ENCODE measurements around the gene RRBP1.

RRBP1 gene

DNA sequence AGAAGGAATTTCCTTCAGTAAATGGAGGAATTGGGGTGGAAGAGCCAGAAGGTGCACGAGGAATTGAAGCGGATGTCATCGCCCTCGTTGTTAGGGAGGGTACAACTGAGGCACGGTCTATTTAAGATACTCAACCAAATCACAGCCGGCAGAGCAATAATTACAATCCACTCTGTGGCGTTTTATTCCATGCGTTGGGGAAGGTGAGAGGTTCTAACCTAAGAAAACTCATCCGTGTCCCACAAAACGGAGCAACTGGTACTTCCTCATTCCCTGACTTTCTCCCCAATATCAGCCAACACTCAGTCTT, 802 bp upstream of the RRBP1 start:
- DNase-seq = no peak

DNA sequence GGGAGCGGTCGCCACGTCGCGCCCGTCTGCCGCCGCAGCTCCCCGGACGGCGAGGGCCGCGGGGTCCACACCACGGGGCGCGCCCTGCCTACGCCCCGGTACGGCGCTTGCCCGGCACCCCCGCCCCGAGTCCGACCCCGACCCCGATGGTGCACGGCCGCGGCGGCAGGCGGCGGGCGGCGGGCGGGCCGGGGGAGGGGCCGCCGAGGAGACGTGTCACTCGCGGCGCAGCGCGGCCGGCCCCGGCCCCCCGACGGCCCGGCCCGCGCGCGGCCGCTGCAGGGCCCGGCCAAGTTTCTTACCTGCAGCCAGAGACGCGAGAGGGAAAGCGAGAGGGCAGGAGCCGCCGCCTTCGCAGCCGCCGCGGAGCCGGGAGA, 328 bp downstream of the RRBP1 start:
- no peak for DNase-seq

GRCh38 chr20:17680836-17681725, 961 bp downstream of the RRBP1 start:
- peak; percentile 67 for DNase-seq

DNA sequence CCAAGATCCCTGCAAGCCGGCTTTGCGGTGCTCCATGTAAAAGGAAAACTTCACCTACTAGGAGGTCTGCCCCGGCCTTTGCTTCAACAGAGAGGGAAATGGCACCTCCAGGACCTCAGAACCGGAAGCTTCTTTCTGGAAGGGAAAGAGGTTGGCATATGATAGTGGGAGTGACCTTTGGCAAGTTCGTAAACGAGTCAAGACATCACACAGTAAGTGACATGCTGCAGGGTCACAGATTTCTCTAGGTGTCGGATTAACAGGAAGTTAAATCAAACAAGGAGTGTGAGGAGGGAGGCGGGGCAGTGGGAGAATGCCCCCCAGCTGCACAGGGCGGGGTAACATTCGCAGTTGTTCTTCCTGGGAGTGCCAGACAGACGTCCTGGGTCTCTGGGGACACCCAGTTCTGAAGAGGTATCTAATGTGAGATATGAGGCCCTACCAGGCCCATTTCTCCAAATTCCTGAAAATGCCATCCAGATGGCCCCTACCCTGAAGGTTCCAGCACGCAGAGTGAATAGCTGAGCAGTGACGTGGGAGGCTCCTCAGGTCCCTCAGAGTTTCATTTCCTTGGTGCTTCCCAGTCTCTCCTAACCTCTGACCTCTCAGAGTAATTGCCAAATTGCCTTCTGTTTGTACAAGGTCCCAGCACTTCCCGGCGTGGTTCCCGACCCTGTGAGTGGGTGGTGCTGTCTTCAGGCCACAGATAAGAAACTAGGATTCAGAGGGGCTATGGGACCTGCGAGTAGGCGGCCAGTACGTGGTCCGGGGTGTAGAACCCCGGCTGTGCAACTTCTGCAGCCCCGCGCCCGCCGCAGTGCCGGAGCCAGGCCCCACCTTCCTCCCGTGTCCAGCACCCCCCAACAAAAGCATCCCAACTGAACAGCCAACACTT, 1.9 kb downstream of the RRBP1 start:
- DNase-seq = peak; percentile 44

GRCh38 chr20:17678886-17679285, 3.2 kb downstream of the RRBP1 start:
- DNase-seq = no peak

DNA sequence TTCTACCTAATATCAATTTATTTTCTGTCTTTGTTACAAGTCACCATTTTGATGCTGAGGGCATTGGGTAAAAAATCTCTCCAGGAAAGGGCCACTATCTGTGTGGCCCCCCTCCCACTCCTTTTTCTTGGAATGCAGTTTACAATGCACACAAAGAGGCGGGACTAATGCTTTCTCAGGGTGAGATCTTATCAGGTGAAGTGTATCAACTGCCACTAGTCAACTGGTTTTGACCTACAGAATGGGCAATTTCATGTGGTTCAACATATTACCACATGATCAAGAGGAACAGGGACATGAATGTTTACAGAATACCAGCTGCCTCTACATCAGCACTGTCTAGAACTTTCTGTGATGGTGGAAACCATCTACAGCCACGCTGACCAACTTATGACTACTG, 3.7 kb downstream of the RRBP1 start:
- DNase-seq = no peak

DNA sequence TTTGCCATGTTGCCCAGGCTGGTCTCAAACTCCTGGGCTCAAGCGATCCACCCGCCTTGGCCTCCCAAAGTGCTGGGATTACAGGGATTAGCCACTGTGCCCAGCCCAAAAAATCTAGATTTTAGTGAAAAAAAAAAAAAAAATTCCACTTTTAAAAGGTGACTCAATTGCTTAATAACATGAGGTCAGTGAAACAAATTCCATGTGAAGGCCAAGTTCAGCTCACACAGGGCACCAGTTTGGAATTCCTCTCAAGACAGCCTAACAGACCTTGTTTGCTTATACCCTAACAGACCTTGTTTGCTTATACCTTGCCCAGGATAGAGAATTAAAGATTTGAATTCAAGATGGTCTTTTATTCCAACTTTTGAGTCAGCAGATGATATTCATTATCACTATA, 5.1 kb downstream of the RRBP1 start:
- no peak for DNase-seq

- DNase-seq = no peak
Observed at GRCh38 chr20:17676378-17676759, 5.7 kb downstream of the RRBP1 start.

DNA sequence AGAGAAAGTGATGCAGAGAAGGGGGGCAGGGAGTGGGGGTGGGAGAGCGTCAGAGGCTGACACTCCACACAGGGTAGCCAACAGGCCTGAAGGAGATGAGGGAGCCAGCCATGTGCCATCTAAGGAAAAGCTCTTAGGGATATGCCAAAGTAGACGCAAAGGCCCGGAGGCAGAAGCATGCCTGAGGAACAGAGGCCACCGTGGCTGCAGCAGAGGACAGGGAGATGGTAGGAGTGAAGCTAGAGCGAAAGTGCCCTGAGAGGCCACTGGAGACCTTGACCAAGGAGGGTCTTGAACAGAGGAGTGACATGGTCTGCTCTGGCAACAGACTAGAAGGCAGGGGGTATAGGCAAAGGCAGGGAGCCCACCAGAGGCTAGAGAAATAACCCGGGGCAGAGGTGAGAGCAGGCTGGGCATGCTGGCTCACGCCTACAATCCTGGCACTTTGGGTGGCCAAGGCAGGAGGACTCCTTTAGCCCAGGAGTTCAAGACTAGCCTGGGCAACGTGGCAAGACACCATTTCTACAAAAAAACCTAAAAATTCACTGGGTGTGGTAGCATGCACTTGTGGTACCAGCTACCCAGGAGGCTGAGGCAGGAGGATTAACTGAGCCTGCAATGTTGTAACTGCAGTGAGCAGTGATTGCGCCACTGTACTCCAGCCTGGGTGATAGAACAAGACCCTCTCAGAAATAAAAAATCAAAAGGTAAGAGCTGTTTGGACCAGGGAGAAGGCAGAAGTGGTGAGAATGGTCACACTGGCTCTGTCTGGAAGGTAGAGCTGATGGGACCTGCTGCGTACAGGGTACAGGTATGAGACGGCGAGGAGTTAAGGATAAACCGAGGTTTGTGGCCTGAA, 6.3 kb downstream of the RRBP1 start:
- DNase-seq = no peak

DNA sequence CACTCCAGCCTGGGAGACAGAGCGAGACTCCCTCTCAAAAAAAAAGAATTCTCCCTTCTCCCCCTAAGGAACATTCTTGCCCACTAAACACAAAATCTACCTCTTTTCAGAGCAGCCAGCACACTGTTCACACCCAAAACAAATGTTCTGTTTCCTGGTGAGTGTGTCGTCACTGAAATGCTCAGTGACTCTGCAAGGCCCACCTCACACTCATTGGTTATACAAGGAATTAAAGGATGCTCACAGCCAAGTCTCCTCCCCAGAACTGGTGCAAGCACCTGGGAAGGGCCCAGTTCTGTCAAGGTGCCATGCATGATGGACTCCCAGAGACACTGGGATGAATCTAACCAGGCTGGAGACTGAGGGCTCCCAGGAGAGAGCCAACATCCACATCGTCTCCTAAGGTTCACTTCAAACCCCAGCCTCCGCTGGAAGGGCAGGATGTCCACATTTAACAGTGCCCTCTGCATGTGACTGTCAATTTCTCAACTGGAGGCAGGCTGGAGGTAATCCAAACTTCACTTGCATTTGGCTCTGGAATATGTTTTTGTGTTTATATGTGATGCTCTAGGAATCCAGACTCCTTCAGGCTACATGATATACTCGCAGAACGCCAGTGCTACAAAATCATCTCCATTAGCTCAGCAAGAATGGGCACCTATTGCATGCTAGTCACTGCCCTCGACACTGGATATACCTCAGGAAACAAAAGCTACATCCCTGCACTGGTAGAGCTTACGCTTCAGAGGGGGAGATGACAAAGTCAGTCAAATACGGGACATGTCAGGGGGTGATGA, 7.1 kb downstream of the RRBP1 start:
- no peak for DNase-seq

DNA sequence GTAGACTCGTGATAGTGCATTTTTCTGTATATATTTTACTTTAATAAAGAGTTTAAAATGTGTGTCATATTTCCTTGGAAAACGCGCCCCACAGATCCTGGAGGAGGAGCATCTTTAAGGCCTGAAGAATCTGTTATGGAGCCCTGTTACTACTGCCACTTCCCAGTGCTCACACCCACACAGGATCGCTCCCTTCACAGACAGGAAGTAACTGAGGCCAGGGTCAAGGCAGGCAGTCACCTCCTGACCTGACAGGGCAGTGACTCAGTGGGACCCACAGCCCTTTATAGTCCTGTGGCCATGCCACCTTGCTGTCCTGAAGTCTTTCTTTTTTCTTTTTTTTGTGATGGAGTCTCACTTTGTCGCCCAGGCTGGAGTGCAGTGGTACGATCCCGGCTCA, 9.0 kb downstream of the RRBP1 start:
- no peak for DNase-seq

- DNase-seq = no peak
Observed at GRCh38 chr20:17671565-17671964, 10.5 kb downstream of the RRBP1 start.

DNA sequence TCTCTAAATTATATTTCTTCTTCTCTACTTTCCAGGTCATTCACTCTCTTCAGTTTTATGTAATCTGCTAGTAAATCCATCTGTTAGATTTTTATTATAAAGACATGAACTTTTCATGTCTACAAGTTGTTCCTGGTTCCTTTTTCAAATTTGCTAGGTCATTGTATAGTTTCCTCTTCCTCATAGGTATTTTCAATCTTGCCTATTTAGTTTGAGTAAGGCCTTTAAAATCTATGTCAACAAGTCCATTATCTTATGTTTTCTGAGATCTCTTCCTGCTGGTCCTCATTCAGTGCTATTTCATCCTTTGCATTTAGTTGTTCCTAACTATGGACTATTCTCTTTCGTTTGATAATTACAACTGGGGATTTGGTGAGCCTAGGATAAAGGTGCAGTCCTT, 11.0 kb downstream of the RRBP1 start:
- no peak for DNase-seq

DNA sequence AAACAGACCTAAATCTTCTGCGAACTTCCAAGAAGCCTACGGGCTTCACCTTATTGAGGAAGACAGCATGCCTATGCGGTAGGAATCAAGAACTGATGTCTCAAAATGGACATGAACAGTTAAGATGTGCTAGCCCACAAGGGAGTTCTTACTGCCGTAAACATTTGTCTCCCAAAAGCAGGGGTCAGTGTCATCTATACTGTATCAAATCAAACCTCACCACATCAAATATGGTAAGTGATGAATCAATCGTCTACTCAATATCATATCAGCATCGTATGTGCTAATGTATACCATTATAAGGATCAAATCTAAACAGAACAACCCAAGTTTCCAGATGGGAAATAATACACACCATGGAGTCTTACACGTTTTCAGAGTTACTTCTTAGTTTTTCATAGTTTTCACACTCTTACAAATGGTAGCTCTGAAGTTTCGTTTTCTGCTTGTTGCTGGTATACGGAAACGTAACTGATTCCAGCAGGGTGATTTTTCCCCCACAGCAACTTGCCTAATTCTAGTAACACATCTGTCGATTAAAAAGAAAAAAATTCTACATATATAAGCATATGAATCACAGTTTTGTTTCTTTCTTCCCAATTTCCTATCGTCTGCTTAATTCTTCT, 12.6 kb downstream of the RRBP1 start:
- DNase-seq = no peak

- no peak for DNase-seq
Observed at GRCh38 chr20:17668432-17668831, 13.6 kb downstream of the RRBP1 start.

DNA sequence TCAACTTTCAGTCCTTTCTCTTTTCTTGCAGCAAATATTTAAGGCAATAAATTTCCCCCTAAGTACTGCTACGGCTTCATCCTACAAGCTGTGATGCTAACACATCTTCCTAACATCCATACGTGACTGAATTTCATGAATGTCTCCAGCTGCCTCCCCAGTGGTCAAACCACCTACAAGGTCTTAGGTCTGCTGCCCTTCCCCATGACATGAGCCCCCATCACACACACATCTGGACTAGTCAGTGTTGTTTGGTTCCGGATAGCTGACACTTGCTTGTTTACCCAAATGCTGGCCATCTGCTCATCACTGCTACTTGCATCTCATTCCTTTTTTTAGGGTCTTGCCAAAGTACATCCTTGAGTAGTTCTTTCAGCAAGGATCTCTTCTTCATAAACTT, 14.6 kb downstream of the RRBP1 start:
- no peak for DNase-seq

DNA sequence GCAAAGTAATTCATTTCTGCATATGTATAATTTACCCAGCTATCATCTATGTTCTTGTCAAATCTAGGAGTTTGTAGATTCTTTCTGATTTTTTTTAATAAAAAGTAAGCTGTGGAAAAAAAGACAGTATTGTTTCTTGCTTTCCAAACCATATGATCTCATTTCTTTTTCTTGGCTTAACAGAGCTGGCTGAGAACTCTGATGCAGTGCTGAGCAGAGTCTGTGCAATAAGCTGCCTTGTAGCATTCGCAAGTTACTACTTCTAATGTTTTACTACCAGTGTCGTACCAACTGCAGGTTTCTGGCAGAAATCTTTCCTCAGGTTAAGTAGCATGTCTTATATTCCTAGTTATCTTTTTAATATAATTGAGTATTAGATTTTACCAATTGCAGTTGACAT, 15.6 kb downstream of the RRBP1 start:
- no peak for DNase-seq

DNA sequence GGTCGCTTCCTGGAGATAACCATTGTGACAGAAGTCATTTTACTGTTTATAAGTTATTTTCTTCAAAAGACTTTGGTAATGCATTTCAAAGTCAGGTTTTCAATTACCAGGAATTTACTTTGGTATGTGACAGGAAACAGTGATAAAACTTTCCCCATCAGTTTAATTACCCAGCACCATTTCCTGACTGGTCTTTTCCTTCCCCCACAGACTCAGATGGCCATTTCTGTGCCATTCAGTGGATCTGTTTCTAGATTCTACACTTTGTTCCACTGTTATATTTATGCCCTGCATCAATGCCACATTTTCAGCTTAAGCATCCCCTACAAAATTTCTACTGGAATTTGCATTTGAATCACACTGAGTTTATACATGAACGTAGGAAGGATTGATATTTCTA, 16.3 kb downstream of the RRBP1 start:
- no peak for DNase-seq

GRCh38 chr20:17664025-17664633, 17.9 kb downstream of the RRBP1 start:
- no peak for DNase-seq

GRCh38 chr20:17663486-17663885, 18.6 kb downstream of the RRBP1 start:
- DNase-seq = no peak

DNA sequence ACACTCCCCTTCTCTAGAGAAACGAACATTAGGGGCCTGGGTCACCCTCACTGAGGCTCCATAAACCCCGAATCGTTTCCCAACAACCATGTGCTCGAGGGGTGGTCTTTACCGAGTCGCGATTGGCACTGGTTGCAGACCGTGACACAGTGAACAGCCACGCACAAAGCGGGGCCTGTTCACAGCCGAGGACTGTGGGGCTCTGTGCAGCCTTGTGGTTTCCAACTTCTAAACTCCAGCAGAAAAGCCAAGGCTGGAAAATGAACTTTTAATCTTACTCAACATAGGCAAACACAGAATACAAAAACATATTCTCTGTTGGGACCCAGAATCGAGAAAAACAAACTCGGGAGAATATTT, 19.0 kb downstream of the RRBP1 start:
- no peak for DNase-seq
